ENCODE measurements around the gene RRAS2. TPM values are rescaled to one million over a fixed set of nuclear protein-coding genes. Genes with fewer than 3 reads are reported as not detected.
A peak's percentile ranks its signal among the peaks of the same experiment; 100 is the strongest.

Gene RRAS2
- total and polyA plus RNA-seq, 10 of the 15 experiments (the other 5 are each of a cell fraction or from before 2014, with no cell fraction given), result 26.9 to 72.4 (median 45.4) TPM

- ChIA-PET RAD21 (ENCODE audit: unreplicated experiment) (interaction anchor here (1.0 to 3.0 kb wide), 4 partner anchors 11 to 142 kb away, joined by 4 to 15 read pairs (median 5); no protein-coding TSS in a partner anchor), SMC1A (ENCODE audit: uncharacterized antibody, unreplicated experiment) (interaction anchor here (1.1 to 10.3 kb wide), 7 partner anchors 8 to 103 kb away, joined by 3 to 89 read pairs (median 43); no protein-coding TSS in a partner anchor), CTCF (interaction anchor here (2.7 to 15.6 kb wide), 4 partner anchors 9 to 106 kb away, joined by 10 to 271 read pairs (median 22); no protein-coding TSS in a partner anchor), POLR2A (interaction anchor here (0.9 kb wide), 1 partner anchor 10 kb away, joined by 5 read pairs; no protein-coding TSS in a partner anchor)
- Histone ChIP-seq H3K4me1 (ENCODE audit: control insufficient read depth, insufficient read depth, low read length) (peaks cover 64% of the 10 kb centered on the region), H3K36me3 (ENCODE audit: control insufficient read depth in 2 of 2, insufficient read depth in 2 of 2, low read length in 1 of 2) (no peaks in the 10 kb centered on the region), H3K79me2 (ENCODE audit: control insufficient read depth, insufficient read depth, low read length) (peaks cover 88% of the 10 kb centered on the region), H3K4me3 (no peak overlapping the region), H3K9me3 (replicated peaks; ENCODE audit: control insufficient read depth, insufficient read depth, low read length) (no peaks in the 10 kb centered on the region), H3K9ac (ENCODE audit: control insufficient read depth, insufficient read depth, low read length) (no peak overlapping the region), H2AFZ (ENCODE audit: control insufficient read depth, low read depth, low read length) (no peak overlapping the region), H3K27me3 (replicated peaks in 1 of 2; ENCODE audit: control insufficient read depth in 2 of 2, insufficient read depth in 2 of 2, low read length in 1 of 2) (no peaks in the 10 kb centered on the region), H3K27ac (ENCODE audit: control insufficient read depth, insufficient read depth) (peak overlapping the region; percentile 53), H4K20me1 (ENCODE audit: control insufficient read depth, insufficient read depth) (no peaks in the 10 kb centered on the region), H3K4me2 (ENCODE audit: control insufficient read depth, insufficient read depth) (no peak overlapping the region)
- FAIRE-seq, result no peak
- in situ Hi-C loops (cut with MboI), result no loop called here
- DNase-seq (ENCODE audit: low read depth, low spot score), result no peak
- intact Hi-C loops (cut with micrococcal nuclease; ENCODE audit: unreplicated experiment), result no loop called here
- TF ChIP-seq ZNF274 (IDR thresholded peaks at IDR 0.05; ENCODE audit: insufficient read depth, insufficient read length), result no peak
- TF ChIP-seq ATF3 (IDR thresholded peaks at IDR 0.05; ENCODE audit: borderline replicate concordance, extremely low read depth, low read depth, low read length), result no peak
- TF ChIP-seq IKZF1 (conservative IDR thresholded peaks at IDR 0.05), result 0 out of 2 replicates have a peak, but pooled peaks have one; percentile 14
- no peak for ATAC-seq
- BruUV-seq (replicated peaks), result no TSS peak
- 24% methylated on average over 1 of the region's 1 CpG for WGBS (ENCODE audit: insufficient coverage, insufficient replicate concordance, low lambda C conversion rate, missing lambda C conversion rate)
Observed at GRCh38 chr11:14310679-14311078, 48.3 kb downstream of the RRAS2 start.

- ChIA-PET CTCF (interaction anchor here (0.9 to 15.6 kb wide), 13 partner anchors 9 to 146 kb away, joined by 3 to 271 read pairs (median 8); no protein-coding TSS in a partner anchor), RAD21 (ENCODE audit: unreplicated experiment) (interaction anchor here (0.6 to 2.8 kb wide), 10 partner anchors 9 to 464 kb away, joined by 3 to 26 read pairs (median 8); no protein-coding TSS in a partner anchor), POLR2A (interaction anchor here (0.7 to 2.5 kb wide), 8 partner anchors 11 to 47 kb away, joined by 3 to 9 read pairs (median 5); no protein-coding TSS in a partner anchor), SMC1A (ENCODE audit: uncharacterized antibody, unreplicated experiment) (interaction anchor here (1.0 to 8.2 kb wide), 14 partner anchors 7 to 353 kb away, joined by 3 to 53 read pairs (median 12); no protein-coding TSS in a partner anchor)
- Histone ChIP-seq H3K4me1 (ENCODE audit: control insufficient read depth, insufficient read depth, low read length) (peaks cover 57% of the 10 kb centered on the region), H2AFZ (ENCODE audit: control insufficient read depth, low read depth, low read length) (no peak overlapping the region), H3K79me2 (ENCODE audit: control insufficient read depth, insufficient read depth, low read length) (peaks cover 83% of the 10 kb centered on the region), H3K27me3 (replicated peaks in 1 of 2; ENCODE audit: control insufficient read depth in 2 of 2, insufficient read depth in 2 of 2, low read length in 1 of 2) (no peaks in the 10 kb centered on the region), H4K20me1 (ENCODE audit: control insufficient read depth, insufficient read depth) (no peaks in the 10 kb centered on the region), H3K4me3 (peak overlapping the region; percentile 6; the same call in 1 of the 2 replicates), H3K9ac (ENCODE audit: control insufficient read depth, insufficient read depth, low read length) (peak overlapping the region; percentile 5; the same call in 1 of the 2 replicates), H3K27ac (ENCODE audit: control insufficient read depth, insufficient read depth) (peak overlapping the region; percentile 64), H3K4me2 (ENCODE audit: control insufficient read depth, insufficient read depth) (peak overlapping the region; percentile 32), H3K9me3 (replicated peaks; ENCODE audit: control insufficient read depth, insufficient read depth, low read length) (no peaks in the 10 kb centered on the region), H3K36me3 (ENCODE audit: control insufficient read depth in 2 of 2, insufficient read depth in 2 of 2, low read length in 1 of 2) (no peaks in the 10 kb centered on the region)
- FAIRE-seq (no peak), ATAC-seq (peak; percentile 21), DNase-seq (ENCODE audit: low read depth, low spot score) (no peak)
- 59% methylated on average over 4 of the region's 4 CpGs for WGBS (ENCODE audit: insufficient coverage, insufficient replicate concordance, low lambda C conversion rate, missing lambda C conversion rate)
- in situ Hi-C loops (cut with MboI) (no loop called here), intact Hi-C loops (cut with micrococcal nuclease; ENCODE audit: unreplicated experiment) (loop anchor here (2.0 kb wide), 1 partner anchor 49 kb away; the partner anchor contains the start of gene RRAS2)
- TF ChIP-seq YBX1 (IDR thresholded peaks at IDR 0.05) (no peak), BHLHE40 (IDR thresholded peaks at IDR 0.05; ENCODE audit: borderline replicate concordance in 1 of 2, low read depth in 2 of 2, low read length in 1 of 2) (peak in 1 of 2 experiments; percentile 4; a peak in 1 of 4 replicates), NR2C1 (IDR thresholded peaks at IDR 0.05) (0 out of 2 replicates have a peak, but pooled peaks have one; percentile 6)
- BruUV-seq (replicated peaks), result no TSS peak
Observed at GRCh38 chr11:14309425-14310192, 49.4 kb downstream of the RRAS2 start.
